ENCODE data around the gene SHROOM3.
"Not testable (repeated sequence)": the region's sequence is repeated elsewhere in the genome, so short reads cannot be mapped to it uniquely, and the experiment has no call there.

SHROOM3 gene

DNA sequence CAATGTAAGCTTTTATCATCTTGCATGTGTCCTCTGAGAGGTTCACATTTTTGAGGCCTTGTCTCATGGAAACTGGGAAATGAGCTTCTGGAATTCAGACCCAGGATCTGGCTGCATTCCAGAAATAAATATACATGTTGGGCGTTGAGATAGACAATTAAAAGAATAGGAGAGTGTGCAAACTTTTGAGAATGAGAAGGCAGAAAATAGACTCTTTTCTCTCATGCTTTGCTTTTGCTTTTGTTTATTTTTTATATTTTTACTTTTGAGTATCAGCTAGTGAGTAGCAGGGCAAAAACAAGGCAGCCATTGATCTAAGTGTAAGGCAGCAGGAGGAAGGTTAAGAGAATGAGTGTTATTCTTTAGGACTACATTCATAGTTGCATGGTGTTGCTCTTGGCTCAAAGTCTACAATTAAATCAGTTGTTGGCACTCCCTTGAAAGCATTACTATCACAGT lies 12.4 kb downstream of the SHROOM3 start:
- DNase-seq = no peak

DNA sequence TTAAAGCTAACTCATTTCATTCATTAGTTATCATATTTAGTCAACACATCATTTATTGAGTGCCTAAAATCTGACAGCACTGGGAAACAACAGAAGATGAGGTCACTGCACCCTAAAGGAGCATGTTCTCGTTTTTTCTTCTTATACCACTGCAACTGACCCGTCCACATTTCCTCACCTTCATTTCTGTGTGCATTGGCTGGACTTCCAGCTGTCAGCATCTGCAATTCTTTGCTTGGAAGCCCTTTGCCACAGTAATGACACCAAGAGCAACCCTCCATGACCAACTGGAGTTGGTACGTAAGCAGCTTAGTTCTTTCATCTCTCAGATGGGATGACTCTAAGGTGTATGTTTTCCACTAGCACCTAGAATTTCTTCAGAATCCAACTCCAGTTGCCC lies 13.2 kb downstream of the SHROOM3 start:
- DNase-seq = no peak

DNA sequence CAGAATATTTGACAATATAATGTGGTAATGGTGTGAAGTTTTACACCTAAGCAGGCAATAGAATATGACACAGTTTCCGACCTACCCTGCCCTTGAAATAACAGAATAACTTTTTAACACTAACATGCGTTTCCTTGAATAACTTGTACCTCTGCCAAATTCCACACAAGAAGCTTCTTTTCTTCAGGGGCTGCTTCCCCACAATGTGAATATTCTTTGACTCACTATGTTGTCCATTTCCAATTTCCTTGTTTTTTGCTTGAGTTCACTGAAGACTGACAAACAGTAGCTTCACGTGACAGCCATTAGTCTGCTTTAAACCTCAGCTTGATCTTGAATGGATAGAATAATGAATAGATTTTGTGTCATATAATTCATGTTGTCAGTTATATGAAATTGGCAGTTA lies 14.3 kb downstream of the SHROOM3 start:
- DNase-seq = no peak

DNA sequence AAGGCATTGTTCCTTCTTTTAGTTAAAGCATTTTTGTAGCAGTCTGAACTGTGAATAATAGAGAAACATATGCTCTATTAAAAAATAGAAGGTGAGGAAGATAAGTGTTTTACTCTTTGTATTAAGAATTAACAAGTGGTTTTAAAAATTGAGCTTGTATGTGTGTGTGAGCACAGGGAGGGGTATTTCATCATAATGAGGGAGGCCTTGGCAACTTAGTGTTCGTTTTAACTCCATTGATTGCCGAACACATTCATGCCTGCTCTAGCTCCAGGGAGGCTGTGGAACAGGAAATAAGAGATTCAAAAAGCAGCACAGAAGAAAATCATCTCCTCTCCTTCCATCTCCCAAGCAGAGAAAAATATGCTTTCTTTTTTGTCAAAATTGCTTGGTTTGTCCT lies 14.8 kb downstream of the SHROOM3 start:
- DNase-seq = no peak

DNA sequence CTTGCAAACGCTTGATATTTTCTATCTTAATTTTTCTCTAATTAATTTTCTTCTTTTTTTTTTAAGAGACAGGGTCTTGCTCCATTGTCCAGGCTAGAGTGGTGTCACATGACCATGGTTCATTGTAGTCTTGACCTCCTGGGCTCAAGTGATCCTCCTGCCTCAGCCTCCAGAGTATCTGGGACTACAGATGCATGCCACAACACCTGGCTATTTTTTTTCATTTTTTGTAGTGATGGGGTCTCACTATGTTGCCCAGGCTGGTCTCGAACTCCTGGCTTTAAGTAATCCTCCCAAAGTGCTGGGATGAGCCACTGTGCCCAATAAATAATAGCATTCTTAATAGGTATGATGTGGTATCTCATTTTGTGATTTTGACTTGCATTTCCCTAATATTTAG lies 18.2 kb downstream of the SHROOM3 start:
- DNase-seq = no peak

DNA sequence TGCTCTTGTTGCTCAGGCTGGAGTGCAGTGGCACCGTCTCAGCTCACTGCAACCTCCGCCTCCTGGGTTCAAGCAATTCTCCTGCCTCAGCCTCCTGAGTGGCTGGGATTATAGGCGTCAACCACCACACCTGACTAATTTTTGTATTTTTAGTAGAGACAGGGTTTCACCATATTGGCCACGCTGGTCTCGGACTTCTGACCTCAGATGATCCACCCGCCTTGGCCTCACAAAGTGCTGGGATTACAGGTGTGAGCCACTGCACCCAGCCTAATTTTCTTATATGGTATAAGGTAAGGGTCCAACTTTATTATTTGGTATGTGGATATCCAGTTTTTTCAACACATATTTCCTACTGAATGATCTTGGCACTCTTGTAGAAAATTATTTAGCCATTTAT lies 19.0 kb downstream of the SHROOM3 start:
- not testable (repeated sequence) for DNase-seq

DNA sequence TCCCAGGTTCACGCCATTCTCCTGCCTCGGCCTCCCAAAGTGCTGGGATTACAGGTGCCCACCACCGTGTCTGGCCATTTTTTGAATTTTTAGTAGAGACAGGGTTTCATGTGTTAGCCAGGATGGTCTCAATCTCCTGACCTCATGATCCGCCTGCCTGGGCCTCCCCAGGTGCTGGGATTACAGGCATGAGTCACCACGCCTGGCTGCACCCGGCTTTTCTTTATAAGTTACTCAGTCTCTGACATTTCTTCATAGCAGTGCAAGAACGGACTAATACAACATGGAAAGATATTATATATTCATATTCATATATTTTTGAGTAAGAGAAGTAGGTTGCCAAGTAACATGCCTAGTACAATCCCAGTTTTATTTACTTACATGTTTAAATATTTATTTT lies 22.9 kb downstream of the SHROOM3 start:
- DNase-seq = no peak

DNA sequence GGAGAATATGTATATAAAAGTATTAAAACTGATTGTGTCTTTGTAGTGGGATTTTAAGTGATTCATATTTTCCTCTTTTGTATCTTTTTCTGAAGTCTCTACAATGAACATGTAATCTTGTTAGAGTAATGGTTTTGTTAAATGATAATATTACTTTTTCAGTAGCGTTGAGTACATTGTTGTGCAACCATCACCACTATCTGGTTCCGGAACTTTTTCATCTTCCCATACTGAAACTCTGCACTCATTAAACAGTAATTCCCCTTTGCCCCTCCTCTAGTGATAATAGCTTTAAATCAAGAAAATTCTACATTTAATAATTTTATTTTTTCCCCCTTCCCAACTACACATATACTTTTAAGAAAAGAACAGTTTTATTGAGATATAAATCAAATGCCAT lies 23.3 kb downstream of the SHROOM3 start:
- no peak for DNase-seq

DNA sequence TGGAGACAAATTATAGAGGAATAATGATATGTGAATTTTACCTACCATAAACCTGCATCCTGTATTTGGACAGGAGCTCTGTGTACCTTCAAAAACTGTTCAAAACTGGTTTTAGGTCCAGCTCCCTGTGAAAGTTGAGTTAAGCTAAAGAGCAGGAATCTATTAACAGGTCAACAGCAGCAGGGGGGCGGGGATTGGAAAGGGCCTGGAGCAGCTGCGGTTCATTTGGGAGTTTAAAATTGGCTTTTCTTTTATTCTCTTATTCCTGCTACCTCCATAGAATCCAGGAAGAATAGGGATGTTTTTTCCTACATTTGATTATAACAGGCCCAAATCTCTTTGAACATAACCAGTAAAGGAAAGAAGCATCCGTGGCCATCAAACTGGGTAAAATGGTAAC lies 23.8 kb downstream of the SHROOM3 start:
- no peak for DNase-seq

DNA sequence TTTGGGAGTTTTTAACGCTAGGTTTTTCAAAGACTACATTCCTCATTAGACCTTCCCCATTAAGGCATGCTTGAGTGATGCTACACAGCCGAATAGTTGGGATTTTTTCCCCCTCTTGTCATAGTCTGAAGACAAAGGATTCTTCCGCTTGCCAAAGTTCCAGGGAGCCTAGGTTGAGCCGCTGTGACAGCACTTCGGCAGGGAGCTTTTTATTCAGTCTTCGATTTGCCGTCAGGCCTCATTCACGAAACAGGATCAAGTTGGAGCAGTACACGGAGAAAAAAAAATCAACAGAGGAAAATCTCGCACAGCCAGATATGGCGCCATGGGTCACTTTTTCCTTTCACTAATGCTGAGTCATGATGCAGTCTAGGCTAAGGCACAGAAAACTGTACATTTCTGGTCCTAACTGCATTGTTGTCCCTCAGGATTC lies 24.3 kb downstream of the SHROOM3 start:
- DNase-seq = no peak

DNA sequence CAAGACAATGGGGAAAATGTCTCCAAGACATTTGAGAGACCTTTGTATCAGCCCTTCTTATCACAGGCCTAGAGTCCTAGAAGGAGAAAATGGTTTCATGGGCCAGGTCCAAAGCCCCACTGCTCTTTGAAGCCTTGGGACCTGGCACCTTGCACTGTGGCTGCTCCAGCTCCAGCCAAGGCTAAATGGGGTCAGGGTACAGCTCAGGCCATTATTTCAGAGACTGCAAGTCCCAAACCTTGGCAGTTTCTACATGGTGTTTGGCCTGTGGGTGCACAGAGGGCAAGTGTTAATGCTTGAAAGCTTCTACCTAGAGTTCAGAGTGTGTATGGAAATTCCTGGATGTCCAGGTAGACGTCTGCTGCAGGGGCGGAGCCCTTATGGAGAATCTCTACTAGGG lies 28.5 kb downstream of the SHROOM3 start:
- DNase-seq = no peak

DNA sequence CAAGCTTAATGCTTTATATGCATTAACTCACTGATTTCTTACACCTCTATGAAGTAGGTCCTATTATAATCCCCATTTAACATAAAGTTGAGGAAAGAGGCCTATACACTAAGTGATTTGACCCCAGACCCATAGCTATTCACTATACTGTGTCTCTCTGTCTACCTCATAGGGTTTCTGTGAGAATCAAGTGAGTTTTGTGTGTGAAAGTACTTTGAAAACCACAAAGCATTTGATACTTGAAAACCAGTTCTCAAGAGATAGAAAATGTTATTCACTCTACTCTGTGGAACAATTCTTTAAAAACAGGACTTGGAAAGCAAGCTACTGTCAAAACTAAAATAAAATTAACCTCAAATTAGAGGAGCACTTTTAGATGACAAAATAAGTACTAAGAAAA lies 35.0 kb downstream of the SHROOM3 start:
- no peak for DNase-seq

DNA sequence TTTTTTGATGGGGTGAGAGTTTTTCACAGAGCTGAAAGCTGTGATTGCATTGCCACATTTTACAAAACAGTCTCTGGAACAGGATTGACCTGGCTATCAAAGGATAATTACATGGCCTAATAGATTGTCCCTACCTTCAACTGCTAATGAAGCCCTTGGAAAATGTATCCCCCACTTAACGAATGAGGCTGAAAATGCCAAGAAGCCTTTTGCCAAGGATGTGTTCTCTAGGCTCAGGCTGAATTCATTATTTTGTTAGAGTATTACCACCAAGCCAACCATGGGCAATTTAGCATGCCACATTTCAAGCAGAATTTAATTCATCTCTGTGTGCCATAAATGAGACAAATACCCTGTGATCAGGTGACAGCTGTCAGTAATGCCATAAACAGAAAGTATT lies 35.5 kb downstream of the SHROOM3 start:
- DNase-seq = no peak

DNA sequence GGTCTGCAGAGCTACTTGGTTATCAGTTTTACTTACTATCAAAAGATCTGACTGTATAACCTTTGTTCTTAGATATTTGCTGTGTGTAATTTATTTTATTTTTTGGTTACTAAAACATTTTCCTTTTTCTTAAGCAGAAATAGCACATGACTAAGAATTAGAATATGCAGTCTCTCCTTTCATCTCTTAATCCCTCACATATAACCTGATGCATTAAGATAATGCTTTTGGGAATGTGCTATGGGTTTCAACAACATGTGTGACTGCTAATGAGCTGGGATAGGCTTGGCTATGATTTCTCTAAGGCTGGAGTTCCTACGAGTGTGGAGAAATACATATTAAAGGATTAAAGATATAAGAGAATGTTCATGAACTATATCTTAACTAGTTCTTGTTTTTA lies 41.5 kb downstream of the SHROOM3 start:
- no peak for DNase-seq

DNA sequence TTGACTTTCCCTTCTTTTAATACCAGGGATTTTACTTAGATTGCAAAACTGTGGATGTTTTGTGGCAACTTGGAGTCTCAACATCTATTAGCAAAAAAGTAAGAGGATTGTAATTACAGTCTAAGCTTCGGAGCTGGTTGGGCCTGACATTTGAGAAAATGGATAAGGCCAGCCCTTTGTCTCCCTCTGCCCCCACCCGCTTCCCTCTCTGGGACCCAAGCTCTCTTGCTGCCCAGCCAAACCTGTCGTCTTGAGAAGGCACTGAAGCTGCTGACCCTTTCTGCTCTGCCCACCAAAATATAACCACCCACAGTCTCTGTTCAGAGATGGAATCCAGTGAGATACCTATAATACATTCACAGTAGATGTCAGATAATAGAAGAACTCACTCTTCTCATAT lies 49.6 kb downstream of the SHROOM3 start:
- no peak for DNase-seq

DNA sequence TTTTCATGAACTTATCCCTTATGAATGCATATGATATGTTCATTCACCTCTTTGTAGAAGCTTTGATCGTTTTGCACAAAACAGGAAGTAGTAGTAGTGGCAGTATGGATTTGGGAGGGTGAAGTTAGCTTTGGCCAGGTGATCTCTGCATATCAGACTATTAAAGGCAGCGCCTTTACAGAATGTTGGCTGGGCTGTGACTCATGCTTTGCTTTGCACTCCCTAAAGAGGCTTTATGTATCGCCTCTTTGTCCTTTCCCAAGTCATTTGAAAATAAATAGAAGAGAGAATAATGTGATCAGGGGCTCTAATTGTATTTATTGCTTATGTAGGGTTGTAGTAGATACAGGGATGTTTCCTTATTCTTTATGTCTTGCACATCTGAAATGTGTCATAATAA lies 50.4 kb downstream of the SHROOM3 start:
- DNase-seq = peak; percentile 29

DNA sequence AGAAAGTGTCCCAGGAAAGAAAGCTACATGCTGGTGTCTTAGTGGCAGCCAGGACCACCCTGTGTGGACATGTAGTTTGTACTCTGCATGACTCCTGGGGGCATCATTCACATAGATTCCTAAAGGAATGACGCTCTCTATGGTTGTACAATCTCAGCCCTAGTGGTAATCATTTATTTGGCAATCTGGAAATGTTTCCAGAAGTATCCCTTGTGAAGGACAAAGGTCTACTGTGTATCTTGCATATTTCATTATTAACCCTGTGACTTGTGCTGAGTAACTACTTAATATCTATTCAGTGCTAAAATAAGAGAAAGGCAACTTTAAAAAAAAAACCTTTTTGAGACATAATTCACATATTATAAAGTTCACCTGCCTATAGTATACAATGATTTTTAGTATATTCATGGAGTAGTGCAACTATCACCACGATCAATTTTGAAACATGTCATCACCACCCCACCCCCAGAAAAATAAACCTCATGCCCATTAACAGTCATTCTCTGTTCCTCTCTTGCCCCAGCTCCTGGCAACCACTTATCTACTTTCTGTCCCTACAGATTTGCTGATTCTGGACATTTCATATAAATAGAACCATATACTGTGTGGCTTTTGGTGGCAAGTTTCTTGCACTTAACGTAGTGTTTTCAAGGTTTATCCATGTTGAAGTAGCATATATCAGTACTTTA lies 51.7 kb downstream of the SHROOM3 start:
- DNase-seq = no peak

DNA sequence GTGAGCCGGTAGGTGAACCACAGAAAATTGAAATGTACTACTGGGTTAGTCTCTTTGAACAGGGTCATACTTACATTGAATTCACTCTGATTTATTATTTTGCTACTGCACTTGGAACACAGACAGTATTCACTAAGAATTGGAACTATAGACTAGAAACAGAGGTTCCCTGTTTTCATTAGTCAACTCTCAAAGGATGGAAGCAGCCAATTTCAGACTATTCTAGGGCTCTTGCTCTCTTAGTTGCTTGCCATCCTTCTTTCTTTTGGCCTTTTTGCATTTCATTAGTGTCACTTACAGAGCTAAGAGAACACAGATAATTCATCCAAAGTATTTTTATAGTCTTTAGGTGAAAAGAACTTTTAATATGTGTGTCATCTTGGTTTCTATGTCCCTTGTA lies 52.6 kb downstream of the SHROOM3 start:
- DNase-seq = no peak

DNA sequence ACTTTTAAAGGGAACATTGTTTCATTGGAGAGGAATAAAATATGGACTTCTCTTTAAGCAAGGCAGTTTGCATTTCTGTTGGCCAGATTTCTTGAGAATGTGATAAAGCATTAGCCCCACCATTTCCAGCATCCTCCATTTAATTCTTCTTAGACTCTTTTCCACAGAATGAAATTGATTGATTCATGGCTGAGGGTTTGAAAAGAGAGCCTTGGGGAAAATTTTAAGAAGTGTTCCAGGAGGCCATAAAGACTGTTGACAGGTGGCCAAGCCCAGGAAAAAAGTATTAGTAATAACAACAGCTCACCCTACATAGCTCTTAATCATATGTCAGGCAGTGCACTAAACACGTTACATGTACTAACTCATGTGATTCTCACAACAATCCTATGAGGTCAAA lies 53.4 kb downstream of the SHROOM3 start:
- no peak for DNase-seq

DNA sequence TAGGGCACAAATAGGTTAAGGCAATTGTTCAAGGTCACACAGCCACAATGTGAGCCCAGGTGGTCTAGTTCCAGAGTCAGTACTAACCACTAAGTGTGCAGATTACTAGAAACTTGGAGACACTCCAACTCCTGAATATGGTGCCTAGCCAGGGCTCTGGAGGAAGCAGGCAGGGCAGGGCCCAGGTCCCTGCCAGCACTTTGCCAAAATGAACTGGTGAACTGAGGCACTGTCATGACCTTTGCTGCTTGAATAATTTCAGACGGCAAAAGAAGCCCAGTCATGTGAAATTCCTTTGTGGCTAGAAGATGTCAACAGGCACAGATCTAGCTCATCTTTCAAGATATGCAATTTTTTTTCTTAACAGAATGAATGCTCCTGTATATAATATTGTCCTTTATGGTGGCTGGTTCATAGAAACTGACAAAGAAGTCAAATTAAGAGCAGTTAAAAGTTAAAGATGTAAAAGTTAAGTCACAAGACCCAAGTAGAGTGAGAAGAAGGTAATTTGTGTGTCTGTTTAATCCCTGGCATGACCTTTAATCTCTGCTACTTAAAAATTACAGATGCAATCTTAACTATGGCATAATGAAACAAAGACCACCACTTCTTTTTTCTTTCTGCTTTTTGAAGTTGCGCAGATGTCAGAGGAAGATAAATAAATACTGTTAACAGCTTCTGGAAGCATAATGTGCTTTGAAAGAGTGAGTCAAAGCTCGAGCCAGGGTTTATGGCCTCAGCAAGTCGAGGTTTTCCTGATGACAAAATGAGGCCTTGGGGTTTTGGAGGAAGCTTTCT lies 54.1 kb downstream of the SHROOM3 start:
- DNase-seq = no peak

DNA sequence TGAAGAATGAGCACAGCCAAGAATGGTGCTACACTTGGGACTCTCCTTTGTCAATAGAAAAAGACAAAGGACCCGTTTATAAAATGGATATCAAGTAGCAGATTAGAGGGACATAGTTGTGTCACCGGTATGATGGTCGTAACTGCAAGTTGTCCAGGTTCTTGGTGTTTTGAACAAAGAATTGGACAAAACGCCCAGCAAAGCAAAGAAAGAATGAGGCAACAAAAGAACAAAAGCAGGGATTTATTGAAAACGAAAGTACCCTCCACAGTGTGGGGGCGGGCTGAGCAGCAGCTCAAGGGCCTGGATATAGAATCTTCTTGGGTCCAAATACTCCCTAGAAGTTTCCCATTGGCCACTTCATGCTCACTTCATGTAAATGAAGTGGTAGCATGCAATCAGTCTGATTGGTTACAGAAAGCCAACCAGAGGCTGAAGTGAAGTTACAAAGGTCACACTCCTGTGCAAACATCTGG lies 54.7 kb downstream of the SHROOM3 start:
- DNase-seq = peak; percentile 27

DNA sequence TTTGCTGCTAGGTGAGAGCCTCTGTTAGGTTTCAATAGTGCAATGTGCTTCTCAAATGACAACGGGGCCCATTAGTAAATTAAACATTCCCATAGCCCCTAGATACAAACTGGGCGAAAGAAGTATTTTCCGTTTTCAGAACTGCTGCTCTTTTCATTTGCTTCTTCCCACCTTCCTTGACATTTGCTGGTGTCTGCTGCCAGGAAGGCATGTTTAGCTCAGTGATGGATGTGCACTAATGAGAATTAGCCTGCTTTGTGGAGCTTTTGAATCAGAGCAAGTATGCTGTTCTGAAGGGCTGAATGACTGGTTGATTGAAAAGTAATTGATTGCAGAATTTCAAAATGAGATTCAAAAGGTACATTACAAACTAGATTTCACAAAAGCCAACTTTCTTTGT lies 57.0 kb downstream of the SHROOM3 start:
- no peak for DNase-seq

DNA sequence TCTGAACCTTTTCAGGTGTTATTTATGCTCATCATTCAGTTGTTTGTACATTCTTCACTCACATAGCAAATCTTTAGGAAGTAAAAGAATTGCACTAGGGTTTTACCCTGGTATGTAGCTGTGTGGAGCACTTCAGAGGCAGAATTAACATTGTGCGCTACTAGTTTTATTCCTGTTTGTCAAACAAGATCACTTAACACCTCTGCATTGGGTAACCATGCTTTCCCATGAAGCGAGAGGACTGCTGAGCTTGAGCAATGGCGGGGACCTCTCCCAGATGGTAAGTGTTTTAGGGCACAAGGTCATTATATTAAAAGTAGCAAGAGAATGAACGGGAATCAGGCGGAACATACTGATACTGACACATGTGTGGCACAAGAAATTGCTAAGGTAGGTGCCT lies 59.2 kb downstream of the SHROOM3 start:
- DNase-seq = no peak

DNA sequence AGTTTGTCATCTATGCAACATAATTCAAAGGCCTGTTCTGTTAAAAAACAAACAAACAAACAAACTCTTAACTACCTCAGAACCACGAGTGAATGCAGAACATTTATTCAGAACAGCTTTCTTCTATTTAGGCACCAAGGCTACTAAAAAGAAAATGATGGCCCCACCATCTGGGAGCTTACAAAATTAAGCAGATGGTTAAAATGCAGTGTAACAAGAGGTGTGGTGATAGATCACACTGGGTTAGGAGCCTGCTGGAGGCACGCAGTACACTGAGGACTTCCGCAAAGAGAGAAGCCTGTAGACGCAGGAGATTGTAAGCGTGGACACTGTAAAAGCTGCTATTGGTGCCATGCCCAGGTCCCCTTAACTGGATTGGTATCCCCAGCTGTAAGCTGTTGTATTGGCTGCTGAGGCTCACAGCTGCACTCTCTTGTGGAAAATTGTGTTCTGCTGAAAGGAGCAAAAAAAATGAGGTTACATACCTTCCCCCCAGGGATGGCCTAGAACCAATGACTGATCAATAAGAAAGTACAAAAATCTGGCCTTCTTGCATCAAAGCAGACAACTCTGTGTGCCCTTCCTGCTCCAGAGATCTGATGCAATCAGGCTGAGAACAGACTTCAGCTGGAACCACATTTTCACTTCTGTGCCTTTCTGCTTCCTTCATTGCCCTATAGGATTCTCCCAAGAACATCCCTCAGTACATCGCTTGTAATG lies 60.0 kb downstream of the SHROOM3 start:
- DNase-seq = no peak
